Endothelial cell (in vitro differentiated cells): Measurements from ENCODE around the gene CYTH3. TPM values are rescaled to one million over a fixed set of nuclear protein-coding genes. Genes with fewer than 3 reads are reported as not detected.

Experiments
- DNase-seq: peaks from one replicate; pipeline ENCODE4 v3.0.0; 2021; ENCODE audit warnings: low spot score
- H3K27ac Mint-ChIP-seq: one replicate; pipeline ENCODE4 v1.8.0; 2021; ENCODE audit warnings: mixed read lengths, inconsistent platforms; ENCODE audit not compliant: unreplicated experiment
- H3K27me3 Mint-ChIP-seq: one replicate; pipeline ENCODE4 v1.8.0; 2021; ENCODE audit warnings: mild to moderate bottlenecking, moderate library complexity, mixed read lengths, inconsistent platforms; ENCODE audit not compliant: unreplicated experiment
- H3K36me3 Mint-ChIP-seq: one replicate; pipeline ENCODE4 v1.8.0; 2021; ENCODE audit warnings: mild to moderate bottlenecking, low read depth, mixed read lengths, inconsistent platforms; ENCODE audit not compliant: unreplicated experiment
- H3K4me1 Mint-ChIP-seq: one replicate; pipeline ENCODE4 v1.8.0; 2021; ENCODE audit warnings: mild to moderate bottlenecking, mixed read lengths, inconsistent platforms; ENCODE audit not compliant: unreplicated experiment
- H3K4me3 Mint-ChIP-seq: one replicate; pipeline ENCODE4 v1.8.0; 2021; ENCODE audit warnings: mild to moderate bottlenecking, mixed read lengths, inconsistent platforms; ENCODE audit not compliant: unreplicated experiment
- H3K9me3 Mint-ChIP-seq: one replicate; pipeline ENCODE4 v1.8.0; 2021; ENCODE audit warnings: mixed read lengths, inconsistent platforms; ENCODE audit not compliant: unreplicated experiment
- total RNA-seq: library from RNA; stranded (reverse); fragmentation: NEBNext Ultra II Directional; extraction: Animal tissue kit (Norgen Biotek cat#: 25700); gene quantifications from one replicate; pipeline ENCODE4 v1.2.1, GENCODE V29; 2021; ENCODE audit not compliant: unreplicated experiment
- TF ChIP-seq, protein P1 (sequence below): fragments of 200-600 bp; sonication (generic); IDR thresholded peaks from one replicate; pipeline ENCODE4 v1.5.0; 2021; ENCODE audit warnings: antibody characterized with exemption; ENCODE audit not compliant: unreplicated experiment

Gene CYTH3
- total RNA-seq, 1 donor from 2014 or later, result 24.3 TPM

DNA sequence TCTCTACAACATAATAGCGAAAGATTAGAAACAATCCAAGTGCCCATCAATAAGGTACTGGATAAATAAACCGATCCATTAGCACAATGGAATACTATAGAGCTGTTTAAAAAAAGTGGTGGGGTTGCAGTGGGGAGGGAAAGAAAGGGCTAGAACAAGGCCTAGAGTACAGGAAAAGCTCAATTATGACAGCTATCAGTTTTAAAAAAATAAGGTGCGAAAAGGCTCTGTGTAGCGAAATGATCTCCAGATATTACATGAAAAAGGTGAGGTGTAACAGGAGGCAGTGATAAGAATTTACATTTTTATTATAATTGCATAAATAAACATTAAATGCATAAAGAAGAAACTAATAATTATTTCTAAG, 30.8 kb downstream of the CYTH3 start:
- no peak for DNase-seq
- H3K27ac Mint-ChIP-seq, result no peak overlapping the region
- H3K27me3 Mint-ChIP-seq, result no peaks in the 10 kb centered on the region
- H3K9me3 Mint-ChIP-seq, result no peaks in the 10 kb centered on the region
- H3K4me3 Mint-ChIP-seq, result no peak overlapping the region
- TF ChIP-seq, protein P1, sequence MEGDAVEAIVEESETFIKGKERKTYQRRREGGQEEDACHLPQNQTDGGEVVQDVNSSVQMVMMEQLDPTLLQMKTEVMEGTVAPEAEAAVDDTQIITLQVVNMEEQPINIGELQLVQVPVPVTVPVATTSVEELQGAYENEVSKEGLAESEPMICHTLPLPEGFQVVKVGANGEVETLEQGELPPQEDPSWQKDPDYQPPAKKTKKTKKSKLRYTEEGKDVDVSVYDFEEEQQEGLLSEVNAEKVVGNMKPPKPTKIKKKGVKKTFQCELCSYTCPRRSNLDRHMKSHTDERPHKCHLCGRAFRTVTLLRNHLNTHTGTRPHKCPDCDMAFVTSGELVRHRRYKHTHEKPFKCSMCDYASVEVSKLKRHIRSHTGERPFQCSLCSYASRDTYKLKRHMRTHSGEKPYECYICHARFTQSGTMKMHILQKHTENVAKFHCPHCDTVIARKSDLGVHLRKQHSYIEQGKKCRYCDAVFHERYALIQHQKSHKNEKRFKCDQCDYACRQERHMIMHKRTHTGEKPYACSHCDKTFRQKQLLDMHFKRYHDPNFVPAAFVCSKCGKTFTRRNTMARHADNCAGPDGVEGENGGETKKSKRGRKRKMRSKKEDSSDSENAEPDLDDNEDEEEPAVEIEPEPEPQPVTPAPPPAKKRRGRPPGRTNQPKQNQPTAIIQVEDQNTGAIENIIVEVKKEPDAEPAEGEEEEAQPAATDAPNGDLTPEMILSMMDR, result no peak
- peaks cover 2% of the 10 kb centered on the region for H3K4me1 Mint-ChIP-seq
- no peaks in the 10 kb centered on the region for H3K36me3 Mint-ChIP-seq

DNA sequence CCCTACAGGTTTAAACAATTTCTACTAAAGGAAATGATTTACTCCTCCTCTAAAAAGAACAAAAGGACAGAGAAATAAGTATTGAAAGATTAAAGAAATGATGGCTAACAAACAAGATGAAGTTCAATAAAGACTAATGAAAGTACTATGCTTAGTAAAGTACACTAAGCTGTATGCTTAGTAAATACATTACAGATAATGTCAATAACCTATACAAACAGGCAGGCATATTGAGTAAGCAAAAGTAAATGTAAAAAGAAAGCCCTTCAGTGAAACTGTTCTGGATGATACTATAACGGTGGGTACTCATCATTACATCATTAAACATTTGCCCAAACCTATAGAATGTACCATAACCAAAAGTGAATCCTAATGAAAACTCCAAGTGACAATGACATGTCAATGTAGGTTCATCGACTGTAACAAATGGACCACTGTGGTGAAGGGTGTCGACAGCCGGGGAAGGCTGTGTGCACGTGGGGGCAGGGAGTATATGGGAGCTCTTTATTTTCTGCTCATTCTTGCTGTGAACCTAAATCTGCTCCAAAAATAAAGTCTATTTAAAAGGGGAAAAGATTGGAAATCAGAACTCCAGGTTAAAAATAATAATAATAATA, 34.0 kb downstream of the CYTH3 start:
- peaks cover 2% of the 10 kb centered on the region for H3K4me1 Mint-ChIP-seq
- no peaks in the 10 kb centered on the region for H3K36me3 Mint-ChIP-seq
- TF ChIP-seq, protein P1, result no peak
- H3K4me3 Mint-ChIP-seq, result no peak overlapping the region
- peaks cover 3% of the 10 kb centered on the region for H3K27me3 Mint-ChIP-seq
- DNase-seq, result no peak
- H3K27ac Mint-ChIP-seq, result no peak overlapping the region
- no peaks in the 10 kb centered on the region for H3K9me3 Mint-ChIP-seq

DNA sequence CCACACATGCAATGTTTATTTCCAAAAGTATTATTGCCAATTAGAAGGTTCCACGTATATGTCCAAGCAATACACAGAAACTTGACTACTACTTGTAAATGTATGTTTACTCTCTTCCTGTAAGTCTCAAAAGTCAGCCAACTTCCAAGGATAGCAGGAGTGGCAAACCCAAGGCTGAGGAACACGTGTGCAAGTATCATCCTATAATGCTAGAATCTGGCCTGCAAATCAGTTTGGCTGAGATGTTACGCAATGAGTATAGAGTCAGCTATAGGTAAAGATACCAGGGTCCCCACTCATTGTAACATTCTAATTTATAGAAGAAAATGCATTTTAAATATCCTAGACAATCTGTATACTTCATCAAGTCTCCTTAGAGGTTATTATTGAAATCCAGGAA, 34.7 kb downstream of the CYTH3 start:
- Mint-ChIP-seq H3K4me1 (peaks cover 7% of the 10 kb centered on the region), H3K4me3 (no peak overlapping the region), H3K36me3 (no peaks in the 10 kb centered on the region), H3K27ac (no peak overlapping the region), H3K27me3 (peaks cover 3% of the 10 kb centered on the region), H3K9me3 (no peaks in the 10 kb centered on the region)
- TF ChIP-seq, protein P1, result no peak
- DNase-seq, result no peak

DNA sequence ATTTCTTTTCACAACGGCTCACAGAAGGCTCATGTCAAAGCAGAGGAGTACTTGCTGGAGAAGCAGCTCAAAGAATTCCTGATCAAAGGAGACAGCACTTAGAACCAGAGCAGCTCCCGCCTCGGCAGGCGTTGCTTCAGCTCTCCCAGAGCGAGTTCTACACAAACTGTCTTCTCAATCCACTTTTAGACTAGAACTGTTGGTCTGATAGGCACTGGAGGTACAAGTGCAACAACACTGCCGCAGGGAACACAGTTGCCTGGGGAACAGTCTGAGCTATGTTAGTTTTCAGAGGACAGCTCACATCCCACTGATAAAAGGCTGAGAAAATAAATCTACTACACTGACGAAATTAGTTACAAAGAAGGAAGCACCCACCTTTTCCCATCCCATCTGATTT, 35.4 kb downstream of the CYTH3 start:
- Mint-ChIP-seq H3K27ac (no peak overlapping the region), H3K4me3 (no peak overlapping the region), H3K4me1 (peaks cover 14% of the 10 kb centered on the region), H3K9me3 (no peaks in the 10 kb centered on the region), H3K36me3 (no peaks in the 10 kb centered on the region), H3K27me3 (peaks cover 3% of the 10 kb centered on the region)
- TF ChIP-seq, protein P1, result no peak
- DNase-seq, result no peak

DNA sequence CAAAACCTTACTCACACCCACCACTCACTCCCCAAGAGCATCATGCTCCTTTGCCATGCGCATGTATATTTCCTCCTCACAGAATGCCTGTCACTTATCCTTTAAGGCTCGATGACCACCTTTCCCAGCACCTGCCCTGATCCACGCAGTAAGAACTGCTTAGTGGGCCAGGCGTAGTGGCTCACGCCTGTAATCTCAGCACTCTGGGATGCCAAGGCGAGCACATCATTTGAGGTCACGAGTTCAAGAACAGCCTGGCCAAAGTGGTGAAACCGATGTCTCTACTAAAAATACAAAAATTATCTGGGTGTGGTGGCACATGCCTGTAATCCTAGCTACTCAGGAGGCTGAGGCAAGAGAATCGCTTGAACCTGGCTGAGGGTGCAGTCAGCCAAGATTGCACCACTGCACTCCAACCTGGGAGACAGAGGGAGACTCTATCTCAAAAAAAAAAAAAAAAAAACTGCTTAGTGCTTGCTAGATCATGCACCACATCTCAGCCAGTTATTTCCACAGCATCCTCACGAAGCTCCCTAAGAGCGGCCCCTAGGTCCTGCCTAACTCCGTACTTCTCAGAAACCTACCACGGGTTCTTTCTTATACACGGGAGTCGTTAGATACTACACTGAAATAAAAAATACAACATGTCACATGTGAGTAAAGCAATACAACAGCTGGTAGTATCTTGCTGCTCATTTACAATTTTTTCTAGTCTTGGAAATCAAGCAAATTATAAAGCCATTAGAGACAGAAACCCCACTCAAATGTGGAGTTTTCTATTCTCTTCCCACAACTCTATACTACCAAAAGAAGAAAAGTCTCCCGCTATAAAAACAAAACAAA, 37.2 kb downstream of the CYTH3 start:
- DNase-seq, result no peak
- TF ChIP-seq, protein P1, result no peak
- Mint-ChIP-seq H3K4me1 (peaks cover 14% of the 10 kb centered on the region), H3K27ac (no peak overlapping the region), H3K4me3 (no peak overlapping the region), H3K9me3 (no peaks in the 10 kb centered on the region), H3K36me3 (no peaks in the 10 kb centered on the region), H3K27me3 (peaks cover 3% of the 10 kb centered on the region)
